Panc1 (cell line): ENCODE results near the gene ZNF648.

Experiments
- POLR2AphosphoS5 ChIP-seq: IDR thresholded peaks from 2 replicates; pipeline ENCODE4 v1.6.1; 2012; ENCODE audit warnings: mild to moderate bottlenecking, low read depth, low read length, moderate library complexity
- TF ChIP-seq, protein P1 (sequence below): fragments of 450-650 bp; IDR thresholded peaks from 2 replicates; pipeline ENCODE4 v1.5.1; 2017; ENCODE audit warnings: mild to moderate bottlenecking

DNA sequence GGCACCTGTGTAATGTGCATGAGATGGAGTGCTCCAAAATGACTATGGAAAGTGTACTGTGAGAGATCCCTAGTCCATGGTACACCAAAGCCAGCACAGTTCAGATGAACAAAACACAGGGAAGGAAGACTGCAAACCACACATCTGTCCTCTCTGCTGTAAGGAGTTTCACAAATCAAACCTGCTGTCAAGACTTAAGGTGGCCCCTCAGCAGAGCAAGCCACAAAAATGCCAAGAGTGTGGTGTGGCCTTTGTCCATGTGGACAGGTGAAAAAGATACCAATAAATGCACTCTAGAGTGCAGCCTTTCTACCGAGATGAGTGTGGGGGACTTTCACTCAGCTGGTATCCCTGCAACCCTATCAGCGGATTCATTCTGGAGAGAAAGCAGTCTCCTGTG lies 12.9 kb downstream of the ZNF648 start:
- no peak for TF ChIP-seq POLR2AphosphoS5
- TF ChIP-seq, protein P1, sequence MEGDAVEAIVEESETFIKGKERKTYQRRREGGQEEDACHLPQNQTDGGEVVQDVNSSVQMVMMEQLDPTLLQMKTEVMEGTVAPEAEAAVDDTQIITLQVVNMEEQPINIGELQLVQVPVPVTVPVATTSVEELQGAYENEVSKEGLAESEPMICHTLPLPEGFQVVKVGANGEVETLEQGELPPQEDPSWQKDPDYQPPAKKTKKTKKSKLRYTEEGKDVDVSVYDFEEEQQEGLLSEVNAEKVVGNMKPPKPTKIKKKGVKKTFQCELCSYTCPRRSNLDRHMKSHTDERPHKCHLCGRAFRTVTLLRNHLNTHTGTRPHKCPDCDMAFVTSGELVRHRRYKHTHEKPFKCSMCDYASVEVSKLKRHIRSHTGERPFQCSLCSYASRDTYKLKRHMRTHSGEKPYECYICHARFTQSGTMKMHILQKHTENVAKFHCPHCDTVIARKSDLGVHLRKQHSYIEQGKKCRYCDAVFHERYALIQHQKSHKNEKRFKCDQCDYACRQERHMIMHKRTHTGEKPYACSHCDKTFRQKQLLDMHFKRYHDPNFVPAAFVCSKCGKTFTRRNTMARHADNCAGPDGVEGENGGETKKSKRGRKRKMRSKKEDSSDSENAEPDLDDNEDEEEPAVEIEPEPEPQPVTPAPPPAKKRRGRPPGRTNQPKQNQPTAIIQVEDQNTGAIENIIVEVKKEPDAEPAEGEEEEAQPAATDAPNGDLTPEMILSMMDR, result no peak
